GM12878 (cell line): ENCODE results near the gene HHLA2. TPM values are rescaled to one million over a fixed set of nuclear protein-coding genes. Genes with fewer than 3 reads are reported as not detected.

Experiments
- ATAC-seq: fragments of 200-7000 bp; cut with Tn5 transposase; 3 replicates; pipeline ENCODE4 v1.9.1; 2020; ENCODE audit warnings: mild to moderate bottlenecking, moderate library complexity
- BruUV-seq: library from RNA; stranded (reverse); fragments of 400-500 nt; replicated peaks from 2 replicates; lab custom pipeline; 2021; lab: Mats Ljungman, UMichigan
- CTCF ChIA-PET: fragments of 300-600 bp; sonication (Branson Sonifier 250); formaldehyde crosslinking; extraction: SDS; loops from one replicate; lab custom pipeline; 2021; ENCODE audit warnings: inconsistent platforms; lab: Yijun Ruan, JAX
- POLR2A ChIA-PET: fragments of 350-600 bp; formaldehyde crosslinking; extraction: SDS; loops from one replicate; lab custom pipeline; 2021; ENCODE audit warnings: inconsistent platforms; lab: Charles Lee
- RAD21 ChIA-PET: fragments of 300-600 bp; sonication (Branson Sonifier 250); formaldehyde crosslinking; loops from one replicate; lab custom pipeline; 2023; ENCODE audit warnings: antibody characterized with exemption; ENCODE audit not compliant: unreplicated experiment; lab: Charles Lee
- SMC1A ChIA-PET: fragments of 300-600 bp; sonication (Branson Sonifier 250); formaldehyde crosslinking; loops from one replicate; lab custom pipeline; 2023; ENCODE audit not compliant: unreplicated experiment, uncharacterized antibody; lab: Charles Lee
- DNase-seq: peaks from one replicate; pipeline ENCODE4 v3.0.0-alpha.2; 2011; ENCODE audit warnings: low read depth, low spot score
- FAIRE-seq: peaks from 3 replicates; lab custom pipeline; 2011; peaks lifted over from hg19 to GRCh38; lab: Jason Lieb, UNC
- H2AFZ ChIP-seq: 2 replicates; pipeline ENCODE4 v1.6.0; 2011; ENCODE audit warnings: low read depth, low read length, control low read depth; ENCODE audit not compliant: control insufficient read depth
- H3K27ac ChIP-seq: 2 replicates; pipeline ENCODE4 v1.5.1; 2011; ENCODE audit warnings: control low read depth; ENCODE audit not compliant: control insufficient read depth, insufficient read depth
- H3K27me3 ChIP-seq, 2 experiments: replicated peaks in 1 of 2; 2 replicates each; pipeline versions ENCODE4 v1.6.0 to v1.6.1; 2011; ENCODE audit warnings: low read length in 1 of 2; ENCODE audit not compliant: control insufficient read depth in 2 of 2, insufficient read depth in 2 of 2
- H3K36me3 ChIP-seq, 2 experiments: 2 replicates each; pipeline ENCODE4 v1.5.1; 2011; ENCODE audit warnings: low read length in 1 of 2; ENCODE audit not compliant: control insufficient read depth in 2 of 2, insufficient read depth in 2 of 2
- H3K4me1 ChIP-seq: 2 replicates; pipeline ENCODE4 v1.6.1; 2011; ENCODE audit warnings: mild to moderate bottlenecking, low read length, moderate library complexity, mixed read lengths; ENCODE audit not compliant: control insufficient read depth, insufficient read depth
- H3K4me2 ChIP-seq: 2 replicates; pipeline ENCODE4 v1.6.0; 2011; ENCODE audit warnings: control low read depth; ENCODE audit not compliant: control insufficient read depth, insufficient read depth
- H3K4me3 ChIP-seq: fragments of 200-600 bp; sonication (generic); 2 replicates; pipeline ENCODE4 v1.5.1; 2016
- H3K79me2 ChIP-seq: 2 replicates; pipeline ENCODE4 v1.6.0; 2011; ENCODE audit warnings: low read length; ENCODE audit not compliant: control insufficient read depth, insufficient read depth
- H3K9ac ChIP-seq: 2 replicates; pipeline ENCODE4 v1.8.0; 2011; ENCODE audit warnings: low read length, control low read depth, mixed read lengths; ENCODE audit not compliant: control insufficient read depth, insufficient read depth
- H3K9me3 ChIP-seq: replicated peaks from 3 replicates; pipeline ENCODE4 v1.5.1; 2011; ENCODE audit warnings: mild to moderate bottlenecking, low read length; ENCODE audit not compliant: control insufficient read depth, insufficient read depth
- H4K20me1 ChIP-seq: 2 replicates; pipeline ENCODE4 v1.6.0; 2011; ENCODE audit not compliant: control insufficient read depth, insufficient read depth
- KDM1A ChIP-seq: fragments of 200-600 bp; sonication (generic); IDR thresholded peaks from 2 replicates; pipeline ENCODE4 v1.6.1; 2016; ENCODE audit warnings: borderline replicate concordance
- MTA3 ChIP-seq: IDR thresholded peaks from 2 replicates; pipeline ENCODE4 v1.6.1; 2012; ENCODE audit warnings: low read length, inconsistent platforms, borderline replicate concordance
- ZNF622 ChIP-seq: fragments of 450-650 bp; IDR thresholded peaks from 2 replicates; pipeline ENCODE4 v1.6.1; 2017; ENCODE audit warnings: mild to moderate bottlenecking, inconsistent platforms
- ZZZ3 ChIP-seq: IDR thresholded peaks from 2 replicates; pipeline ENCODE4 v1.6.1; 2011; ENCODE audit warnings: low read depth; ENCODE audit not compliant: control insufficient read depth, insufficient read length
- WGBS: methylation state at CpG from one replicate; pipeline ENCODE4 v1.1.6; 2016; ENCODE audit warnings: low lambda C conversion rate; ENCODE audit not compliant: insufficient replicate concordance, insufficient coverage; ENCODE audit errors: missing lambda C conversion rate; 5-methylcytosine and 5-hydroxymethylcytosine counted together
- in situ Hi-C: fragments of 300-500 bp; cut with MboI; formaldehyde crosslinking; loops from 9 replicates; pipeline ENCODE4 v1.14.3; 2018; ENCODE audit warnings: mixed read lengths
- intact Hi-C: fragments of 100-400 bp; cut with micrococcal nuclease; formaldehyde crosslinking; loops from one replicate; pipeline ENCODE4 v1.14.2; 2022; ENCODE audit not compliant: unreplicated experiment
- polyA plus RNA-seq, 11 experiments: library from polyadenylated mRNA; depleted of rRNA in 4 of 11; unstranded in 6 of 11; stranded (reverse) in 5 of 11; fragments of >200 nt; fragmentation: Nextera tagmentation in 4 of 11; fragmentation: Illumina TruSeq in 1 of 11; extraction: Ambion mirVana in 4 of 11; extraction: Trizol in 1 of 11; gene quantifications; 1 replicate in 1 of 11; 2 replicates in 10 of 11; pipeline versions ENCODE4 v1.2.1 to v1.2.3, GENCODE V29; 2011 to 2016; ENCODE audit warnings: inconsistent platforms in 2 of 11, missing spikeins in 2 of 11, low read depth in 1 of 11
- total RNA-seq, 4 experiments: library from RNA; depleted of rRNA in 3 of 4; stranded (reverse); fragments of >200 nt in 3 of 4; fragmentation: Illumina TruSeq in 1 of 4; extraction: Trizol in 1 of 4; gene quantifications; 2 replicates each; pipeline versions ENCODE4 v1.2.1 to v1.2.3, GENCODE V29; 2013 to 2021
- TF ChIP-seq, protein P1 (sequence below): fragments of 450-650 bp; IDR thresholded peaks from 2 replicates; pipeline ENCODE4 v1.6.1; 2017; ENCODE audit warnings: low read depth, mild to moderate bottlenecking, moderate library complexity
- TF ChIP-seq, protein P2 (sequence below): IDR thresholded peaks from 2 replicates; pipeline ENCODE4 v1.6.1; 2012; ENCODE audit warnings: low read length, inconsistent platforms
- TF ChIP-seq, protein P3 (sequence below): IDR thresholded peaks from 2 replicates; pipeline ENCODE4 v1.6.1; 2011; ENCODE audit warnings: mild to moderate bottlenecking, low read depth, low read length, moderate library complexity; ENCODE audit not compliant: insufficient replicate concordance

Gene HHLA2
- total and polyA plus RNA-seq, 10 of the 15 experiments (the other 5 are each of a cell fraction or from before 2014, with no cell fraction given), result 0.11 to 1.3 (median 0.28) TPM; not detected in 1

DNA sequence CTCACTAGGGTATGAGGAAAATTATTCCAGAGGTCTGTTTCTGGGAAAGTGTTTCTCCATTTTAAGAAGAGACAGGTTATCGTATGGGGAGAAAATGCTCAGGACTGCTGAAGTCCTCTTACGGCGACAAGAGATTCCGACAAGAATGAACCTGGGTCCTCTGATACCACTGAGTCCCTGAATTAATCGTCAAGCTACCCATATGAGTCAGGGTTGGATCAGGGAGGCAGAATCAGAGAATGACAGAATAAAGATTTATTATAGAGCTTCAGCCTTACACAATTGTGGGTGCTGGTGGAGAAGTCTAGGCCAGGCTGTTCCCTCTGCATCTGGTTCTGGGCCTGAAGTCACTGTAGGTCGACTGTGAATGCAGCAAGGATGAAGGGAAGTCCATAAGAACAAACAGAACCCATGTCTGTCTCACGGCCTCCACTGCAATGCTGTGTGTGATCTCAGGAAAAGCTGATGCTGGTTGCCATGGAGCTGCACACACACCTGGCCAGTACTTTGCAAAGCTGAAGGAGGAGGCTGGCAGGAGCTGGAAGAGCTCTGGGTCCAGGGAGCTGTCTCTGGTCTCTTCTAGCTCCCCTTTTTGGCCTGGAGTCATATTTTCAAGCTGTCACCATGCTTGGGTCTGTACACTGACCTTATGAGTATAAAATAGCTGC is 83.9 kb downstream of the HHLA2 start:
- FAIRE-seq, result no peak
- in situ Hi-C loops (no loop called here), intact Hi-C loops (no loop called here)
- TF ChIP-seq MTA3, result no peak
- TF ChIP-seq, protein P1, sequence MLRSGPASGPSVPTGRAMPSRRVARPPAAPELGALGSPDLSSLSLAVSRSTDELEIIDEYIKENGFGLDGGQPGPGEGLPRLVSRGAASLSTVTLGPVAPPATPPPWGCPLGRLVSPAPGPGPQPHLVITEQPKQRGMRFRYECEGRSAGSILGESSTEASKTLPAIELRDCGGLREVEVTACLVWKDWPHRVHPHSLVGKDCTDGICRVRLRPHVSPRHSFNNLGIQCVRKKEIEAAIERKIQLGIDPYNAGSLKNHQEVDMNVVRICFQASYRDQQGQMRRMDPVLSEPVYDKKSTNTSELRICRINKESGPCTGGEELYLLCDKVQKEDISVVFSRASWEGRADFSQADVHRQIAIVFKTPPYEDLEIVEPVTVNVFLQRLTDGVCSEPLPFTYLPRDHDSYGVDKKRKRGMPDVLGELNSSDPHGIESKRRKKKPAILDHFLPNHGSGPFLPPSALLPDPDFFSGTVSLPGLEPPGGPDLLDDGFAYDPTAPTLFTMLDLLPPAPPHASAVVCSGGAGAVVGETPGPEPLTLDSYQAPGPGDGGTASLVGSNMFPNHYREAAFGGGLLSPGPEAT, result no peak
- TF ChIP-seq ZZZ3, result no peak
- TF ChIP-seq, protein P2, sequence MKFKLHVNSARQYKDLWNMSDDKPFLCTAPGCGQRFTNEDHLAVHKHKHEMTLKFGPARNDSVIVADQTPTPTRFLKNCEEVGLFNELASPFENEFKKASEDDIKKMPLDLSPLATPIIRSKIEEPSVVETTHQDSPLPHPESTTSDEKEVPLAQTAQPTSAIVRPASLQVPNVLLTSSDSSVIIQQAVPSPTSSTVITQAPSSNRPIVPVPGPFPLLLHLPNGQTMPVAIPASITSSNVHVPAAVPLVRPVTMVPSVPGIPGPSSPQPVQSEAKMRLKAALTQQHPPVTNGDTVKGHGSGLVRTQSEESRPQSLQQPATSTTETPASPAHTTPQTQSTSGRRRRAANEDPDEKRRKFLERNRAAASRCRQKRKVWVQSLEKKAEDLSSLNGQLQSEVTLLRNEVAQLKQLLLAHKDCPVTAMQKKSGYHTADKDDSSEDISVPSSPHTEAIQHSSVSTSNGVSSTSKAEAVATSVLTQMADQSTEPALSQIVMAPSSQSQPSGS, result no peak
- no peak for TF ChIP-seq ZNF622
- TF ChIP-seq KDM1A, result no peak
- TF ChIP-seq, protein P3, sequence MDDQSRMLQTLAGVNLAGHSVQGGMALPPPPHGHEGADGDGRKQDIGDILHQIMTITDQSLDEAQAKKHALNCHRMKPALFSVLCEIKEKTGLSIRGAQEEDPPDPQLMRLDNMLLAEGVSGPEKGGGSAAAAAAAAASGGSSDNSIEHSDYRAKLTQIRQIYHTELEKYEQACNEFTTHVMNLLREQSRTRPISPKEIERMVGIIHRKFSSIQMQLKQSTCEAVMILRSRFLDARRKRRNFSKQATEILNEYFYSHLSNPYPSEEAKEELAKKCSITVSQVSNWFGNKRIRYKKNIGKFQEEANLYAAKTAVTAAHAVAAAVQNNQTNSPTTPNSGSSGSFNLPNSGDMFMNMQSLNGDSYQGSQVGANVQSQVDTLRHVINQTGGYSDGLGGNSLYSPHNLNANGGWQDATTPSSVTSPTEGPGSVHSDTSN, result no peak
- 69% methylated on average over 7 of the region's 7 CpGs for WGBS
- Histone ChIP-seq H3K4me3 (no peak overlapping the region), H3K9me3 (no peaks in the 10 kb centered on the region), H3K4me1 (no peaks in the 10 kb centered on the region), H2AFZ (no peak overlapping the region), H3K79me2 (no peaks in the 10 kb centered on the region), H3K9ac (no peak overlapping the region), H3K4me2 (no peak overlapping the region), H3K27me3 (no peaks in the 10 kb centered on the region), H3K27ac (no peak overlapping the region), H4K20me1 (no peaks in the 10 kb centered on the region), H3K36me3 (no peaks in the 10 kb centered on the region)
- ChIA-PET POLR2A (no interaction called here), RAD21 (no interaction called here), SMC1A (interaction anchor here (0.5 to 1.6 kb wide), 4 partner anchors 8 to 336 kb away, joined by 3 to 6 read pairs (median 4); no protein-coding TSS in a partner anchor), CTCF (interaction anchor here (0.8 to 1.2 kb wide), 2 partner anchors 35 to 97 kb away, joined by 3 read pairs; no protein-coding TSS in a partner anchor)
- DNase-seq, result no peak
- ATAC-seq, result no peak
- BruUV-seq, result no TSS peak
